Measurements from ENCODE around the gene CHAF1B.

Gene CHAF1B

DNA sequence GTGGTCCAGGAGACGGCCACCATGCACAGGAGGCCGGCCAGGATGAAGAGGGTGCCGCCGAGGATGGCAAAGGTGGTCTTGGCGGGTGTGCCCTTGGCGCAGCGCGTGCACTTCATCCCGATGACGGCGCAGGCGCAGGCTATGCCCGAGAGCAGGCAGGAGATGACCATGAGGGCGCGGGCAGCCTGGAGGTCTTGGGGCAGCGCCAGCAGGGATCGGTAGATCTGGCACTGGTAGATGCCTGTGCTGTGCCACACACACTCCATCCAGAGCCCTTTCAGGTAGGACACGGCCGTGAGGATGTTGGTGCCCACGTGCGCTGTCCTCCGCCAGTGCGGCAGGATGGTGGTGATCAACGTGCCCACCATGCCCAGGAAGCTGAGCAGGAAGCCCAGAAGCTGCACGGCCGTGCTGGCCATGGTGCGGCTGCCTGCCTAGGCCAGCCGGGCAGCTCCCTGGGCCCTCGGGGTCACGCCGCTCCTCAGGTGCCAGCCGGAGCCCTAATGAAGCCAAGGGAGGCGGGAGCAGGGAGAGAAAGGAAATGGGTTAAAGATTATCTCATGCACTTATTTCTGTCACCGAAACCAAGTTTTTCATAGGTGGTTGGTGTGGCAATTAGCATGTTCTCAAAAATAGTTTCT lies 76.2 kb downstream of the CHAF1B start:
- no peak for DNase-seq (ENCODE audit: low read depth in 1 of 2, low spot score in 1 of 2)
- in situ Hi-C loops (cut with HindIII; ENCODE audit: low pct_unique_long_range_greater_than_20kb, low sequenced_read_pairs) = no loop called here
- no peak for TF ChIP-seq JUND (IDR thresholded peaks at IDR 0.05; ENCODE audit: low read depth)

DNA sequence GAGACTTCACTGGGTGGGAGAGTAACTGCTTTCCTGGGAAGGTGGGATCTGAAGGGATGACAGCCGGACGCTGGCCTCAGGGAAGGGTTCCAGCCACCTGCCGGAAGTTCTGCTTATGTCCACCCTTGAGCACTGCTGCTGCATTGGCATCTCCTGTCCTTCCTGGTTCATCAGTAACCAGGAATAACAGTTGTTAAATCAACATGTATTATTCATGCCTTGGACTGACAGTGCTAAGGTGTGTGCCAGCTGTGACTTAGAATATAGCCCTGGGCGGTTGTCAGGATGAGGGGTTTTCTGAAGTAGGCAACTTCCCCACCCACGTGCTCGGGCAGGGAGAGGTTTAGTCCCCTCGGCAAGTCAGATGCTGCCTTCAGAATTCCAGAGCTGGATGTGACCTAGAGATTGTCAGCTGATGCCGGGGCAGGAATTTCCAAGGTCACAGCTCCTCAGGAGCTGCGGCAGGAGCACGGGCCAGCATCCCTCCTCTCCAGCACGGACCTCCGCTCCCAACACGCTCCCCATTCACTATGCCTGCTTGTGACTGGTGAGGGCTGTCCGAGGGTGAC lies 76.8 kb downstream of the CHAF1B start:
- DNase-seq (ENCODE audit: low read depth in 1 of 2, low spot score in 1 of 2) = peak in 1 of 2 experiments; percentile 26
- no peak for TF ChIP-seq JUND (IDR thresholded peaks at IDR 0.05; ENCODE audit: low read depth)
- in situ Hi-C loops (cut with HindIII; ENCODE audit: low pct_unique_long_range_greater_than_20kb, low sequenced_read_pairs) = no loop called here

GRCh38 chr21:36463204-36463603 lies 78.0 kb downstream of the CHAF1B start:
- in situ Hi-C loops (cut with HindIII; ENCODE audit: low pct_unique_long_range_greater_than_20kb, low sequenced_read_pairs) = no loop called here
- no peak for TF ChIP-seq JUND (IDR thresholded peaks at IDR 0.05; ENCODE audit: low read depth)
- no peak for DNase-seq (ENCODE audit: low read depth in 1 of 2, low spot score in 1 of 2)

DNA sequence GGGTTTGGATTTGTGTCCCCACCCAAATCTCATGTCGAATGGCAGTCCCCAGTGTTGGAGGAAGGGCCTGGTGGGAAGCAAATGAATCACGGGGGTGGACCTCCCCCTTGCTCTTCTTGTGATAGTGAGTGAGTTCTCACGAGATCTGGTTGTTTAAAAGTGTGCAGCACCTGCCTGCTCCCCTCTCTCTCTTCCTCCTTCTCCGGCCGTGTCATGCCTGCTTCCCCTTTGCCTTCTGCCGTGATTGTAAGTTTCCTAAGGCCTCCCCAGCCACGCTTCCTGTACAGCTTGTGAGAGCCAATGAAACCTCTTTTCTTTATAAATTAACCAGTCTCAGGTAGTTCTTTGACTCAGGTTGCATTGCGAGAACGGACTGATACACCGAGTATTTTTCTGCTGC lies 78.8 kb downstream of the CHAF1B start:
- no peak for TF ChIP-seq JUND (IDR thresholded peaks at IDR 0.05; ENCODE audit: low read depth)
- DNase-seq (ENCODE audit: low read depth in 1 of 2, low spot score in 1 of 2) = no peak
- in situ Hi-C loops (cut with HindIII; ENCODE audit: low pct_unique_long_range_greater_than_20kb, low sequenced_read_pairs) = no loop called here

DNA sequence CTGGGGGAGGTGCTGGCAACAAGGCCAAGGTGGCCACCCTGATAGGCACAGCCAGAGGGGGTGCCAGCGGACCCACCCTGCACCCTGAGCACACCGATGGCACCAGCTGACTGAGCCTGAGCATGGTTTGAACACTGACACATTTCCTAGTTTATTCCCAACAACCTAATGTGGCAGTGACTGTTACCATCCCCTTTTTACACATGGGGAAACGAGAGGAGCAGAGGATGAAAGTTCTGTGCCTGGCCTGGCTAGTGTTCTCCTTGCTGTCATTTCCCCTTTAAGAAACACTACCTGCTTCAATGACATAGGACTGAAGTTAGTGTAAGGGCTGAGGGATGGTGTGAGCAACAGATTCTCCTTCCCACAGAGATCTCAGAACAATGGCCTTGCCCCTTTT lies 79.4 kb downstream of the CHAF1B start:
- no peak for TF ChIP-seq JUND (IDR thresholded peaks at IDR 0.05; ENCODE audit: low read depth)
- in situ Hi-C loops (cut with HindIII; ENCODE audit: low pct_unique_long_range_greater_than_20kb, low sequenced_read_pairs) = no loop called here
- no peak for DNase-seq (ENCODE audit: low read depth in 1 of 2, low spot score in 1 of 2)

DNA sequence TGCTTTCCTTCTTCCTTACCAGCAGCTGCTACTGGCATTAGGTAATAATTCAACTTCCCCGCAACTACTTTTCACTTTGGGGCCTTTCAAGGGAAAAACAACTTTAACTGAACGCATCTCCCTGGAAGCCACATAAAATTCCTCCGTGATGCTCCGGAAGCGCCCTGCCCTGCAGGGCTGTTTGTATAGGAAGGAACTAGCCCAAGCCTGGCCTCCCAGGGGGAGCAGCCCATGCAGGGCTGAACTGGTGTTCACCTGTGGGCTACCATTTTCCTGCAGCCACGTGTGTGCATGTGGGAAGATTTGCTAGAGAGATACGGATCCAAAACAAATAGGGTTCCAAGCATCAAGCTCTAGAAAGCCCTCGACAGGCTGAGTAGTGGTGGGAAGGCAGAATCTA lies 80.3 kb downstream of the CHAF1B start:
- no peak for DNase-seq (ENCODE audit: low read depth in 1 of 2, low spot score in 1 of 2)

DNA sequence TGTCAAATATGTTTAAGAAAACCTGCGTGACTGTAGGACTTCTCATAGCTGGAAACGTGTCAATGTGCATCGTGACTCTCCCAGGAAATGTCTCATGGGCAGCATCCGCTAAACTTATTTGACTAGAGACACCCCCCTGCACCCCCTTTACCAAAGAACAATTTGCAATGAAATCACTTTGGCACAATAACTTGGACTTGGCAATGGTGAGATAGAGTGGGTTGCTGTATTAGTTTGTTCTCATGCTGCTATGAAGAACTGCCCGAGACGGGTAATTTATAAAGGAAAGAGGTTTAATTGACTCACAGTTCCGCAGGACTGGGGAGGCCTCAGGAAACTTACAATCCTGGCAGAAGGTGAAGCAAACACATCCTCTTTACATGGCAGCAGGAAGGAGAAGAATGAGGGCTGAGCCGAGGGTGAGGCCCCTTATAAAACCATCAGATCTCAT lies 80.9 kb downstream of the CHAF1B start:
- DNase-seq (ENCODE audit: low read depth in 1 of 2, low spot score in 1 of 2) = no peak
- no peak for TF ChIP-seq JUND (IDR thresholded peaks at IDR 0.05; ENCODE audit: low read depth)
- in situ Hi-C loops (cut with HindIII; ENCODE audit: low pct_unique_long_range_greater_than_20kb, low sequenced_read_pairs) = no loop called here

More for the DNA sequence above, 80.3 kb downstream of the CHAF1B start:
- TF ChIP-seq JUND (IDR thresholded peaks at IDR 0.05; ENCODE audit: low read depth) = no peak
- in situ Hi-C loops (cut with HindIII; ENCODE audit: low pct_unique_long_range_greater_than_20kb, low sequenced_read_pairs) = no loop called here
